NOMO-1 treated with DMSO at 0.1 percent for 48 hours (cell line): ENCODE data around the gene PLEKHG7.

Experiments
- DNase-seq: peaks from one replicate; lab custom pipeline; 2025; ENCODE audit not compliant: unreplicated experiment; lab: John Stamatoyannopoulos, UW

Gene PLEKHG7

GRCh38 chr12:92707926-92708325 lies 5.1 kb downstream of the PLEKHG7 start:
- DNase-seq = no peak

GRCh38 chr12:92715625-92716024 lies 12.8 kb downstream of the PLEKHG7 start:
- no peak for DNase-seq

- peak; percentile 87 for DNase-seq
Observed at GRCh38 chr12:92717202-92717601, 14.4 kb downstream of the PLEKHG7 start.

GRCh38 chr12:92718483-92718990 lies 15.7 kb downstream of the PLEKHG7 start:
- DNase-seq = no peak

- no peak for DNase-seq
Observed at GRCh38 chr12:92719674-92720073, 16.9 kb downstream of the PLEKHG7 start.

- no peak for DNase-seq
Observed at GRCh38 chr12:92721130-92721529, 18.3 kb downstream of the PLEKHG7 start.

- DNase-seq = no peak
Observed at GRCh38 chr12:92721656-92722055, 18.9 kb downstream of the PLEKHG7 start.

- no peak for DNase-seq
Observed at GRCh38 chr12:92722897-92723296, 20.1 kb downstream of the PLEKHG7 start.

GRCh38 chr12:92726850-92727249 lies 24.1 kb downstream of the PLEKHG7 start:
- DNase-seq = no peak

GRCh38 chr12:92729773-92730305 lies 27.1 kb downstream of the PLEKHG7 start:
- DNase-seq = peak; percentile 49

- DNase-seq = no peak
Observed at GRCh38 chr12:92730758-92731157, 28.0 kb downstream of the PLEKHG7 start.

- DNase-seq = no peak
Observed at GRCh38 chr12:92732216-92732615, 29.4 kb downstream of the PLEKHG7 start.

- DNase-seq = no peak
Observed at GRCh38 chr12:92732716-92733115, 29.9 kb downstream of the PLEKHG7 start.

GRCh38 chr12:92733181-92733580 lies 30.4 kb downstream of the PLEKHG7 start:
- no peak for DNase-seq

GRCh38 chr12:92733661-92734060 lies 30.9 kb downstream of the PLEKHG7 start:
- DNase-seq = no peak

GRCh38 chr12:92735131-92735721 lies 32.4 kb downstream of the PLEKHG7 start:
- peak; percentile 20 for DNase-seq

- DNase-seq = no peak
Observed at GRCh38 chr12:92736605-92737004, 33.8 kb downstream of the PLEKHG7 start.

- no peak for DNase-seq
Observed at GRCh38 chr12:92737855-92738850, 35.4 kb downstream of the PLEKHG7 start.

- no peak for DNase-seq
Observed at GRCh38 chr12:92739113-92739512, 36.3 kb downstream of the PLEKHG7 start.

- DNase-seq = no peak
Observed at GRCh38 chr12:92740411-92740810, 37.6 kb downstream of the PLEKHG7 start.

- no peak for DNase-seq
Observed at GRCh38 chr12:92743026-92743425, 40.2 kb downstream of the PLEKHG7 start.
